Body of pancreas (tissue), 4 donors: ENCODE data around the gene MT1G. TPM values are rescaled to one million over a fixed set of nuclear protein-coding genes. Genes with fewer than 3 reads are reported as not detected.

Experiments used
- ATAC-seq: fragments of 150-250 bp; one replicate; pipeline ENCODE4 v1.9.1; 2016
- DNase-seq, 4 donors: peaks; one replicate each; pipeline ENCODE4 v3.0.0-alpha.2; 2019
- H3K27ac ChIP-seq, 4 donors: fragments of 200-600 bp; sonication (generic); 1 replicate in 3 of 4; 2 replicates in 1 of 4; pipeline versions ENCODE4 v1.5.1 to v1.6.1; 2016 to 2019; ENCODE audit warnings: mild to moderate bottlenecking in 1 of 4, mixed read lengths in 1 of 4, moderate library complexity in 1 of 4
- H3K27me3 ChIP-seq, 2 donors: fragments of 200-600 bp; sonication (generic); one replicate each; pipeline ENCODE4 v1.6.0; 2016; ENCODE audit warnings: mild to moderate bottlenecking in 1 of 2
- H3K36me3 ChIP-seq, 2 donors: fragments of 200-600 bp; sonication (generic); replicated peaks in 1 of 2; 2 replicates each; pipeline ENCODE4 v1.5.1; 2016; ENCODE audit warnings: low read depth in 2 of 2; ENCODE audit not compliant: insufficient read depth in 1 of 2
- H3K4me1 ChIP-seq: fragments of 200-600 bp; sonication (generic); one replicate; pipeline ENCODE4 v1.6.0; 2016
- H3K4me3 ChIP-seq, 2 donors: fragments of 200-600 bp; sonication (generic); 1 replicate in 1 of 2; 2 replicates in 1 of 2; pipeline ENCODE4 v1.5.1; 2016 to 2019
- H3K9me3 ChIP-seq, 3 donors: fragments of 200-600 bp; sonication (generic); 1 replicate in 2 of 3; 2 replicates in 1 of 3; pipeline ENCODE4 v1.5.1; 2016
- POLR2A ChIP-seq, 3 donors: fragments of 450-650 bp; IDR thresholded peaks; one replicate each; pipeline ENCODE4 v1.6.1; 2016; ENCODE audit warnings: antibody characterized with exemption in 3 of 3, mild to moderate bottlenecking in 2 of 3
- whole genome bisulfite sequencing, 2 donors: methylation state at CpG; one replicate each; pipeline ENCODE4 v1.1.5; 2017; 5-methylcytosine and 5-hydroxymethylcytosine counted together
- intact Hi-C: fragments of 100-400 bp; cut with DNase I; formaldehyde crosslinking; loops from one replicate; pipeline ENCODE4 v1.15.1; 2023
- total RNA-seq, 2 donors: library from RNA; depleted of rRNA; stranded (reverse); fragments of >200 nt; gene quantifications; one replicate each; pipeline ENCODE4 v1.1.0, GENCODE V29; 2016
- TF ChIP-seq, protein P1 (sequence below), 7 experiments: fragments of 450-650 bp in 4 of 7; fragments of 200-600 bp in 3 of 7; sonication (generic) in 3 of 7; IDR thresholded peaks; one replicate each; pipeline ENCODE4 v1.5.1; 2016 to 2019; ENCODE audit warnings: antibody characterized with exemption in 7 of 7

The MT1G gene
- total RNA-seq, 2 donors from 2014 or later = 95.2 to 413 TPM

DNA sequence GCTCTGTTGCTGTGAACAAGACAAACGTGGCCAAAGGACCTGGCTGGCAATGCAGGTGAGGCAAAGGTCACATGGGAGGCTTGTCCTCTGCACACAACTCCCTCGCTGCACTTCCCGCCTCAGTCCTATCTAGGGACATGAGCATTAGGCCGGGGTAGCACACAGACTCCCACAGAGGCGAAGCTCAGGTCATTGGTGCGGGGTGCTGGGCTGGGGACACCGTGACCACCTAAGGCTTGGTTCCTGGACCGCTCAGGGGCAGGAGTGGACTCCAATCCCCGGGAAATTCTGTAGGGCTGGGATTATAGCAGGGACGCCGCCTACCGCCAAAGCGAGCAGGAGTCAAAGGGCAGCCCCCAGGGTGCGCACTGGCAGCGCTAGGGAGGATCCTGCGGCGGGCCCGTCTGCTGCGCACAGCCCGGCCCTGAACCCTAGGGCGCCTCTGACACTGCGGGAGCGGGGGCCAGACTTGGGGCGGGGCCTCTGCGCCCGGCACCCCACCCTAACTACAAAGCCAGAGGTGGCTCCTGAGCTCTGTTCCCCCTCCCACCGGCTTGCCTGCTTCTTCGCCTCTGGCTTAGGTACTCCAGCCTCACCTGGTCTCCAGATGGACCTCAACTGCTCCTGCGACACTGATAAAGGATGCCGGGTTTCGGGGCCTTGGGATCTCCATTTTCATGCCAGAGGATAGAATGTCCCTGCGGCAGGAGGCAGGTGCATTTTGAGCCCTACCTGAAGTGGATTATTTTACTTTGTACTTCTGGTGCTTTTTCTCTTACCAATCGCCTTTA lies 20.0 kb downstream of the MT1G start:
- ATAC-seq = no peak
- intact Hi-C loops = no loop called here
- Histone ChIP-seq H3K36me3 (no peaks in the 10 kb centered on the region), H3K4me1 (peaks cover 9% of the 10 kb centered on the region), H3K4me3 (no peak overlapping the region), H3K9me3 (no peaks in the 10 kb centered on the region), H3K27ac (no peak overlapping the region), H3K27me3 (no peaks in the 10 kb centered on the region)
- TF ChIP-seq, protein P1, sequence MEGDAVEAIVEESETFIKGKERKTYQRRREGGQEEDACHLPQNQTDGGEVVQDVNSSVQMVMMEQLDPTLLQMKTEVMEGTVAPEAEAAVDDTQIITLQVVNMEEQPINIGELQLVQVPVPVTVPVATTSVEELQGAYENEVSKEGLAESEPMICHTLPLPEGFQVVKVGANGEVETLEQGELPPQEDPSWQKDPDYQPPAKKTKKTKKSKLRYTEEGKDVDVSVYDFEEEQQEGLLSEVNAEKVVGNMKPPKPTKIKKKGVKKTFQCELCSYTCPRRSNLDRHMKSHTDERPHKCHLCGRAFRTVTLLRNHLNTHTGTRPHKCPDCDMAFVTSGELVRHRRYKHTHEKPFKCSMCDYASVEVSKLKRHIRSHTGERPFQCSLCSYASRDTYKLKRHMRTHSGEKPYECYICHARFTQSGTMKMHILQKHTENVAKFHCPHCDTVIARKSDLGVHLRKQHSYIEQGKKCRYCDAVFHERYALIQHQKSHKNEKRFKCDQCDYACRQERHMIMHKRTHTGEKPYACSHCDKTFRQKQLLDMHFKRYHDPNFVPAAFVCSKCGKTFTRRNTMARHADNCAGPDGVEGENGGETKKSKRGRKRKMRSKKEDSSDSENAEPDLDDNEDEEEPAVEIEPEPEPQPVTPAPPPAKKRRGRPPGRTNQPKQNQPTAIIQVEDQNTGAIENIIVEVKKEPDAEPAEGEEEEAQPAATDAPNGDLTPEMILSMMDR (IDR thresholded peaks at IDR 0.05) = no peak
- TF ChIP-seq POLR2A (IDR thresholded peaks at IDR 0.05) = no peak
- WGBS, 2 donors = 64 to 66% methylated on average over 10 to 32 of the region's 33 CpGs
- no peak for DNase-seq

DNA sequence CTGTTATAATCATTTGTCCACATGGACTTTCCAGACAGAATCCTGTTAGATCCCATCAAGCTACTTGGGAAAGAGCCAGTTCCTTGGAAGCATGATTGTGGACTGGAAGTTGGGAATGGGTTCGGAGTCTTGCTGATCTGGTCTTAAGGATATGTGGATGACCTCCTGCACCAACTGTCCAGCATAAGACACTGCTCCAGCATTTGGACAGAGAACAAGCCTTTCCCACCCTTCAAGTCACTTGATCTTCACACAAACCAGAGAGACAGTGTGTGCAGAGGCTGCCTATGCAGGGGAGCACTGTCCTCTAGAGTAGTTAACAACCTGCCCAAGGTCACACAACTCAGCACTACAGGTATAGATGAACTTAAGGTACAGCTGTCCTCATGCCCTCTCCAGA lies 22.0 kb downstream of the MT1G start:
- intact Hi-C loops = no loop called here
- TF ChIP-seq, protein P1 (IDR thresholded peaks at IDR 0.05) = no peak
- TF ChIP-seq POLR2A (IDR thresholded peaks at IDR 0.05) = no peak
- Histone ChIP-seq H3K36me3 (no peaks in the 10 kb centered on the region), H3K9me3 (no peaks in the 10 kb centered on the region), H3K27me3 (no peaks in the 10 kb centered on the region), H3K4me1 (peaks cover 9% of the 10 kb centered on the region), H3K27ac (no peak overlapping the region), H3K4me3 (no peak overlapping the region)
- DNase-seq (no peak), ATAC-seq (no peak)
- 0% methylated on average over 1 of the region's 1 CpG for WGBS, 2 donors

DNA sequence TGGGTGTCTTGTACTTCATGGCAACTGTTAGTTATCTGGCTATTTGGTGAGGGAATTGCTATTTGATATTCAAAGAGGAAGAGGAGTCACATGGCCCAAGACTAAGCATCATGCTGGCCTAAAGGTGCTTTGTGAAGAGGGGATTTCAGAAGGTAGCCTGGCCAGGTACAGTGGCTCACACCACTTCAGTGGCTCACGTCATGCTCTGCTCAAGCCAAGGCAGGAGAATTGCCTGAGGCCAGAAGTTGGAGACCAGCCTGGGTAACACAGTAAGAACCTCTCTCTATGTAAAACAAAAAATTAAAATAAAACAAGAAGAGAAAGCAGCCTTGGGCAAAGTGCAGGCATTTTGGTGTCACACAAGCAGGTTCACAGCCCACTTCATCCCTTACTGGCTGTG lies 22.6 kb downstream of the MT1G start:
- no peak for ATAC-seq
- Histone ChIP-seq H3K4me3 (no peak overlapping the region), H3K36me3 (no peaks in the 10 kb centered on the region), H3K27ac (no peak overlapping the region), H3K27me3 (no peaks in the 10 kb centered on the region), H3K4me1 (peaks cover 9% of the 10 kb centered on the region), H3K9me3 (no peaks in the 10 kb centered on the region)
- no peak for DNase-seq
- intact Hi-C loops = no loop called here
- TF ChIP-seq, protein P1 (IDR thresholded peaks at IDR 0.05) = no peak
- no peak for TF ChIP-seq POLR2A (IDR thresholded peaks at IDR 0.05)
- 81 to 88% methylated on average over 1 of the region's 1 CpG for WGBS, 2 donors

DNA sequence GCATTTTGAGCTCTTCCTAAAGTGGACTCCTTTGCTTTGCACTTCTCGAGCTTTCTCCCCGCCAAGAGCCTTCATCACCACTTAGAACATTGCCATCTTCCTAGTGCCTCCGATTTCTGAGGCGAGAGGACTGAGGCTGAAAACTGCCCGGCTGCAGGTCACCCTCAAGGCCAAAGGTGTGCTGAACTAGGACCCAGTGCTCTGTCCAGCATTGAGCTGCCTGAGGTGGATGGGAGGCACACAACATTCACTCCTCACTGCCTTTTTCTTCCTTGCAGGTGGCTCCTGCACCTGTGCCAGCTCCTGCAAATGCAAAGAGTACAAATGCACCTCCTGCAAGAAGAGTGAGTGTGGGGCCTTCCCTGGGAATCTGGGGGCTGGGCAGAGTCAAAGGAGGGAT lies 24.0 kb downstream of the MT1G start:
- Histone ChIP-seq H3K9me3 (no peaks in the 10 kb centered on the region), H3K27ac (peak overlapping the region in 3 of 4 donors; percentile 64 to 75 (median 75)), H3K4me1 (peaks cover 13% of the 10 kb centered on the region), H3K27me3 (no peaks in the 10 kb centered on the region), H3K4me3 (no peak overlapping the region), H3K36me3 (no peaks in the 10 kb centered on the region)
- DNase-seq (no peak), ATAC-seq (no peak)
- TF ChIP-seq, protein P1 (IDR thresholded peaks at IDR 0.05) = no peak
- no peak for TF ChIP-seq POLR2A (IDR thresholded peaks at IDR 0.05)
- WGBS, 2 donors = 32 to 58% methylated on average over 5 of the region's 5 CpGs
- intact Hi-C loops = no loop called here
